IMR-90 (cell line): ENCODE measurements around the gene CASK. TPM values are rescaled to one million over a fixed set of nuclear protein-coding genes. Genes with fewer than 3 reads are reported as not detected.

Experiments
- ATAC-seq: fragments of 200-7000 bp; cut with Tn5 transposase; 2 replicates; pipeline ENCODE4 v1.9.1; 2020; ENCODE audit warnings: low read depth, mild to moderate bottlenecking, moderate library complexity
- BruUV-seq: library from RNA; stranded (reverse); fragments of 400-500 nt; replicated peaks from 2 replicates; lab custom pipeline; 2021; lab: Mats Ljungman, UMichigan
- CTCF ChIA-PET: fragments of 300-600 bp; formaldehyde crosslinking; extraction: SDS; loops from one replicate; lab custom pipeline; 2021; ENCODE audit warnings: antibody characterized with exemption; lab: Yijun Ruan, JAX
- POLR2A ChIA-PET: fragments of 300-600 bp; sonication (Branson Sonifier 250); formaldehyde crosslinking; loops from one replicate; lab custom pipeline; 2022; ENCODE audit warnings: antibody characterized with exemption; ENCODE audit not compliant: unreplicated experiment; lab: Charles Lee
- DNase-seq: peaks from one replicate; pipeline ENCODE4 v3.0.0; 2013
- H2AFZ ChIP-seq: replicated peaks from 2 replicates; pipeline ENCODE3; 2013; ENCODE audit warnings: low read length, mild to moderate bottlenecking; ENCODE audit not compliant: poor library complexity
- H2AK5ac ChIP-seq: 2 replicates; pipeline ENCODE4 v1.6.1; 2013; ENCODE audit warnings: low read depth, low read length, inconsistent platforms
- H2AK9ac ChIP-seq: replicated peaks from 2 replicates; pipeline ENCODE3; 2013; ENCODE audit warnings: mild to moderate bottlenecking, low read depth, low read length, moderate library complexity; ENCODE audit not compliant: poor library complexity
- H2BK120ac ChIP-seq: 2 replicates; pipeline ENCODE4 v1.6.1; 2013; ENCODE audit warnings: low read depth, low read length, inconsistent platforms
- H2BK15ac ChIP-seq: 3 replicates; pipeline ENCODE4 v1.6.1; 2013; ENCODE audit warnings: low read depth, low read length, inconsistent platforms
- H2BK20ac ChIP-seq: 2 replicates; pipeline ENCODE4 v1.6.1; 2013; ENCODE audit warnings: low read depth, mild to moderate bottlenecking, inconsistent platforms, low read length, moderate library complexity
- H2BK5ac ChIP-seq: 2 replicates; pipeline ENCODE4 v1.6.1; 2013; ENCODE audit warnings: mild to moderate bottlenecking, low read depth, low read length, inconsistent platforms; ENCODE audit not compliant: poor library complexity, severe bottlenecking
- H3K14ac ChIP-seq: replicated peaks from 2 replicates; pipeline ENCODE4 v1.6.1; 2013; ENCODE audit warnings: low read depth, low read length, inconsistent platforms
- H3K18ac ChIP-seq: 2 replicates; pipeline ENCODE4 v1.6.1; 2013; ENCODE audit warnings: low read depth, low read length, control low read depth
- H3K23ac ChIP-seq: 2 replicates; pipeline ENCODE4 v1.6.1; 2013; ENCODE audit warnings: low read depth, low read length, inconsistent platforms
- H3K27ac ChIP-seq: 2 replicates; pipeline ENCODE4 v1.5.1; 2013; ENCODE audit warnings: mild to moderate bottlenecking, control low read depth, low read length; ENCODE audit not compliant: insufficient read depth
- H3K27me3 ChIP-seq: 2 replicates; pipeline ENCODE4 v1.6.1; 2013; ENCODE audit warnings: low read length; ENCODE audit not compliant: control insufficient read depth, insufficient read depth
- H3K36me3 ChIP-seq: 2 replicates; pipeline ENCODE4 v1.6.1; 2013; ENCODE audit warnings: low read length, mixed read lengths; ENCODE audit not compliant: control insufficient read depth, insufficient read depth
- H3K4ac ChIP-seq: 2 replicates; pipeline ENCODE4 v1.6.1; 2013; ENCODE audit warnings: low read depth, low read length, inconsistent platforms
- H3K4me1 ChIP-seq: 2 replicates; pipeline ENCODE4 v1.6.1; 2013; ENCODE audit warnings: low read length, mixed read lengths; ENCODE audit not compliant: control insufficient read depth, insufficient read depth
- H3K4me2 ChIP-seq: 2 replicates; pipeline ENCODE4 v1.6.1; 2013; ENCODE audit warnings: low read depth, mild to moderate bottlenecking, control low read depth, low read length, moderate library complexity
- H3K4me3 ChIP-seq: 2 replicates; pipeline ENCODE4 v1.5.1; 2013; ENCODE audit warnings: low read depth, mild to moderate bottlenecking, control low read depth, low read length, moderate library complexity; ENCODE audit not compliant: insufficient read depth
- H3K56ac ChIP-seq: 2 replicates; pipeline ENCODE4 v1.6.1; 2013; ENCODE audit warnings: low read length, inconsistent platforms; ENCODE audit not compliant: insufficient read depth; ENCODE audit errors: extremely low read depth
- H3K79me1 ChIP-seq, 2 experiments: 2 replicates each; pipeline ENCODE4 v1.6.1; 2013; ENCODE audit warnings: low read length in 2 of 2, inconsistent platforms in 1 of 2, low read depth in 1 of 2
- H3K9ac ChIP-seq: 2 replicates; pipeline ENCODE4 v1.6.1; 2013; ENCODE audit warnings: low read depth, low read length, control low read depth
- H3K9me1 ChIP-seq: 2 replicates; pipeline ENCODE4 v1.6.1; 2013; ENCODE audit warnings: low read length, inconsistent platforms; ENCODE audit not compliant: insufficient read depth
- H3K9me3 ChIP-seq: 2 replicates; pipeline ENCODE4 v1.6.1; 2013; ENCODE audit warnings: low read length; ENCODE audit not compliant: control insufficient read depth, insufficient read depth
- H4K20me1 ChIP-seq: 2 replicates; pipeline ENCODE4 v1.6.1; 2013; ENCODE audit warnings: low read length, inconsistent platforms; ENCODE audit not compliant: insufficient read depth
- H4K5ac ChIP-seq: 2 replicates; pipeline ENCODE4 v1.6.1; 2013; ENCODE audit warnings: mild to moderate bottlenecking, low read depth, low read length, control low read depth
- H4K8ac ChIP-seq, 2 experiments: 2 replicates each; pipeline ENCODE4 v1.6.1; 2013; ENCODE audit warnings: low read depth in 2 of 2, low read length in 2 of 2, control low read depth in 1 of 2, inconsistent platforms in 1 of 2
- H4K91ac ChIP-seq: 2 replicates; pipeline ENCODE4 v1.6.1; 2013; ENCODE audit warnings: low read depth, low read length, inconsistent platforms; ENCODE audit not compliant: insufficient read depth
- BHLHE40 ChIP-seq: fragments of 150-350 bp; IDR thresholded peaks from 2 replicates; pipeline ENCODE4 v1.6.1; 2016; ENCODE audit warnings: mild to moderate bottlenecking, low read depth, low read length
- CEBPB ChIP-seq: IDR thresholded peaks from 2 replicates; pipeline ENCODE4 v1.6.1; 2012; ENCODE audit warnings: low read depth, low read length, improper control_type of control experiment
- POLR2A ChIP-seq: IDR thresholded peaks from 2 replicates; pipeline ENCODE4 v1.6.1; 2012; ENCODE audit warnings: mild to moderate bottlenecking, low read depth, low read length
- RAD21 ChIP-seq: IDR thresholded peaks from 2 replicates; pipeline ENCODE4 v1.6.1; 2012; ENCODE audit warnings: low read length, improper control_type of control experiment
- RFX5 ChIP-seq: IDR thresholded peaks from 2 replicates; pipeline ENCODE4 v1.8.0; 2012; ENCODE audit warnings: low read depth, mild to moderate bottlenecking, low read length, moderate library complexity
- WGBS, 2 experiments: methylation state at CpG; one replicate each; pipeline versions ENCODE4 v1.1.5 to v1.1.7; 2013; ENCODE audit warnings: missing lambda C conversion rate in 2 of 2; ENCODE audit not compliant: insufficient read length in 1 of 2; ENCODE audit errors: extremely low coverage in 2 of 2; 5-methylcytosine and 5-hydroxymethylcytosine counted together
- dilution Hi-C: fragments of 300-500 bp; cut with HindIII; formaldehyde crosslinking; loops from one replicate; pipeline ENCODE4 v1.14.3; 2018; ENCODE audit warnings: low sequenced_read_pairs; ENCODE audit not compliant: unreplicated experiment
- in situ Hi-C: fragments of 300-500 bp; cut with MboI; formaldehyde crosslinking; loops from 3 replicates; pipeline ENCODE4 v1.14.3; 2019; ENCODE audit warnings: low sequenced_read_pairs, inconsistent platforms, mixed read lengths
- intact Hi-C: fragments of 100-400 bp; cut with micrococcal nuclease; formaldehyde crosslinking; loops from 2 replicates; pipeline ENCODE4 v1.10.0; 2022
- polyA plus RNA-seq, 3 experiments: library from polyadenylated mRNA; depleted of rRNA; stranded (reverse); fragments of >200 nt; gene quantifications; 2 replicates each; pipeline ENCODE4 v1.2.3, GENCODE V29; 2012; ENCODE audit warnings: low replicate concordance in 1 of 3
- total RNA-seq: library from RNA; depleted of rRNA; stranded (reverse); fragments of >200 nt; gene quantifications from 2 replicates; pipeline ENCODE4 v1.2.3, GENCODE V29; 2012
- TF ChIP-seq, protein P1 (sequence below): fragments of 150-350 bp; IDR thresholded peaks from 2 replicates; pipeline ENCODE4 v1.6.1; 2016; ENCODE audit warnings: low read depth, mild to moderate bottlenecking, low read length, moderate library complexity, borderline replicate concordance

The CASK gene
- total and polyA plus RNA-seq, 2 of the 4 experiments (the other 2 are of a cell fraction): 9.4 to 17.7 TPM

DNA sequence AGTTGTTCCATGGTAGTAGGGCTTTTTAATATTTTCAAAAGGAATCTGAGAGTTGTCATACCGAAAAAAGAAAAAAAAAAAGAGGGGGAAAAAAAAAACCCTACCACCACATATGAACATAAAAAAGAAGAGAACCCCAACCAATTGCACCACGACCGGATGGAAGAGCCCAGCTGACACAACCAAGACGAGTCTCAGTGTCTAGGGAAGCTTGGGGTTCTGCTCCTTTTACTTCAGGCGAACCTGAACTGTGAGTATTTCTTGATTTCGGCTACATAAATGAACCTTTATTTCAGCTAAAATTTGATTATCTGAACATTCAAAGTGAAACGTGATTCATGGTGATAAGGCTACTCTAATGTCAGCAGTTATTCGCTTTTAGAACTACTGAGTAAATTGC is 234.5 kb downstream of the CASK start, which contains the start of gene GPR34:
Gene GPR34 (plus strand): TSS at position 139 of the 400 bp plus-strand sequence. CDS start 6,661 bp downstream, outside the sequence.
- Histone ChIP-seq H2AK5ac (no peak within 1 kb of the TSS), H3K27ac (no peak within 1 kb of the TSS), H4K91ac (no peak within 1 kb of the TSS), H3K4me1 (no peaks in the 10 kb centered on the region), H3K36me3 (no peaks in the 10 kb centered on the region), H3K18ac (no peak within 1 kb of the TSS), H3K4me3 (no peak within 1 kb of the TSS), H3K14ac (no peak within 1 kb of the TSS), H4K8ac (no peak within 1 kb of the TSS), H3K9ac (no peak within 1 kb of the TSS), H2BK120ac (no peak within 1 kb of the TSS), H2BK20ac (no peak within 1 kb of the TSS), H3K4ac (no peak within 1 kb of the TSS), H3K23ac (no peak within 1 kb of the TSS), H3K4me2 (no peak within 1 kb of the TSS), H3K27me3 (no peaks in the 10 kb centered on the region), H4K5ac (no peak within 1 kb of the TSS), H2AK9ac (no peak within 1 kb of the TSS), H2AFZ (no peak within 1 kb of the TSS), H2BK15ac (no peak within 1 kb of the TSS), H3K9me1 (no peaks in the 10 kb centered on the region; the same call in 1 of the 2 replicates), H3K79me1 (no peaks in the 10 kb centered on the region), H3K56ac (no peak within 1 kb of the TSS), H4K20me1 (no peaks in the 10 kb centered on the region), H3K9me3 (no peaks in the 10 kb centered on the region), H2BK5ac (no peak within 1 kb of the TSS)
- DNase-seq (no peak), ATAC-seq (no peak)
- no CpG with 5 or more reads among the region's 8 CpGs for WGBS, 2 experiments
- POLR2A ChIA-PET: no interaction called here
- dilution Hi-C loops: no loop called here
- in situ Hi-C loops: no loop called here
- TF ChIP-seq RAD21: no peak
- TF ChIP-seq POLR2A: no peak
- no peak for TF ChIP-seq RFX5
- TF ChIP-seq, protein P1, sequence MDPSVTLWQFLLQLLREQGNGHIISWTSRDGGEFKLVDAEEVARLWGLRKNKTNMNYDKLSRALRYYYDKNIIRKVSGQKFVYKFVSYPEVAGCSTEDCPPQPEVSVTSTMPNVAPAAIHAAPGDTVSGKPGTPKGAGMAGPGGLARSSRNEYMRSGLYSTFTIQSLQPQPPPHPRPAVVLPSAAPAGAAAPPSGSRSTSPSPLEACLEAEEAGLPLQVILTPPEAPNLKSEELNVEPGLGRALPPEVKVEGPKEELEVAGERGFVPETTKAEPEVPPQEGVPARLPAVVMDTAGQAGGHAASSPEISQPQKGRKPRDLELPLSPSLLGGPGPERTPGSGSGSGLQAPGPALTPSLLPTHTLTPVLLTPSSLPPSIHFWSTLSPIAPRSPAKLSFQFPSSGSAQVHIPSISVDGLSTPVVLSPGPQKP: no peak
- TF ChIP-seq CEBPB: no peak
- no peak for TF ChIP-seq BHLHE40
- CTCF ChIA-PET: interaction anchor here (0.6 kb wide), 1 partner anchor 468 kb away, joined by 4 read pairs; no protein-coding TSS in a partner anchor
- intact Hi-C loops: no loop called here
- no TSS peak for BruUV-seq
